Left lobe of liver (tissue), 2 donors: ENCODE measurements around the gene SELENOK. TPM values are rescaled to one million over a fixed set of nuclear protein-coding genes. Genes with fewer than 3 reads are reported as not detected.
A peak's percentile ranks its signal among the peaks of the same experiment; 100 is the strongest.

Experiments
- ATAC-seq: fragments of 200-7000 bp; cut with Tn5 transposase; one replicate; pipeline ENCODE4 v1.9.1; 2020; ENCODE audit warnings: mild to moderate bottlenecking, moderate library complexity
- DNase-seq: peaks from one replicate; pipeline ENCODE4 v3.0.0-alpha.2; 2020; ENCODE audit warnings: low spot score
- total RNA-seq: library from RNA; stranded (reverse); gene quantifications from one replicate; pipeline ENCODE4 v1.2.1, GENCODE V29; 2021
- donor health status: DM: no; HTN: no; CAD: no; lungs with moderate emphysema.
- donor health status: DM: no; HTN: yes; CAD: no.

Gene SELENOK
- total RNA-seq, 1 donor from 2014 or later, result 30.3 TPM

- ATAC-seq (no peak), DNase-seq (no peak)
Measured at GRCh38 chr3:53884623-53885022, 7.0 kb downstream of the SELENOK start.

DNA sequence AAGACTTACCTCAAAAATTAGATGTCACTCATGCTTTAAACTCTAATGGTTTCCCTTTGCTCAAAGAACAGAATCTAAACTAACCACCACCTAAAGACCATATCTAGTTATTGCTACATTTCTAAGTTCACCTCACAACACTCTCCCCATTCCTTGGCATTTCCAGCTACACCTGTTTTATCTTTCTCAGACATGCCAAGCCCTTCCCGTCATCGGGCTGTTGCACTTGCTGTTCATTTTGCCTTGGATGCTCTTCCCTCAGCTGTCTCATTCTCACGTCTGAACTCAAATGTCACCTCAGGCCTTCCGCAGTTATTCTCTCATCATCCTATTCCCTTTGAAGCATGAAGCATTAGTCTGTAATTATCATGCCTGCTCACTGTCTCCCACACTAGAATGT is 8.7 kb downstream of the SELENOK start:
- ATAC-seq, result no peak
- no peak for DNase-seq

- ATAC-seq (peak; percentile 96), DNase-seq (peak; percentile 88)
Measured at GRCh38 chr3:53881691-53882593, 9.7 kb downstream of the SELENOK start, which contains the start of gene ACTR8. Gene ACTR8 (minus strand): TSS chr3:53882152. CDS start chr3:53882101, 51 bp downstream.

DNA sequence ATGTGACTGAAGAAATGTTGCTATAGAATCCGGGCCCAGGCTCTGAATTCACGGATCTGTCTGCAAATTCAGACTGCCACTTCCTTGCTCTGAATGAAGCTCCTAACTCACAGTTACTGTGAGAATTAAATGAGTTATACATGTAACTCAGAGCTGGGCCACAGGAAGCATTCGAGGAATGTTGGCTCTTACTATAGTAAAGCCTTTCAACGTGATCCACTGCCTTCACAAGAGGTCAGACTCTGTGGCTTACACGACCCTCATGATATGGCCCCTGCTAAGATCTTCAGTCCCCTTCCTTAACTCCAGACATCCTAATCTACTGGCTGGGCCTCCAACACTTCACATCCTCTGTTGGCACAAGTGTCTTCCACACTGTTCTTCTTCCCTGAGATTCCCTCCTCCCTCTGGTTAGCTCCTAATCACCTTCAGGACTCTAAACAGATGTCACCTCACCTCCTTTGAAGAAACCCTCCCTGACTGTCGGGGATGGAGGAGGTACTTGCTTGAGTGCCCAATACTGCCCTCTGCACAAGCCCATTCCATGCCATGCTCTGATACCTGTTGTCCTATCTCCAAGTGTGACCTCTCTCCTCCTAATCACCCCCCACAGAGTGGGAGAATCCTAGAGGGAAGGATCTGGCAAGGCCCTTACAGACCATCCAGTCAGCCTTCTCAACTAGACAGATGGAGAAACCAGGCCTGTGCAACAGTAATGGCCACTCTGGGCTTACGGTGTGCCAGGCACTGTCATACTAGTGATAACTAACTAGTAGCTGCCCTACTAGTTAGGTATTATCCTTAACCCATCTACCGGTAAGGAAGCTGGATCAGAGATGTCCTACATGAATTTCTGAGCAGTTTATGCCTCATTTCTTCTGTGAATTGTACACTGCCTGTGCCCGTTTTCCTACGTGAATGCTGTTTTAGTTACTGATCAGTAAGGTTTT is 11.0 kb downstream of the SELENOK start:
- no peak for DNase-seq
- ATAC-seq, result no peak

- peak; percentile 54 for ATAC-seq
Measured at GRCh38 chr3:53865732-53866499, 25.7 kb downstream of the SELENOK start.

DNA sequence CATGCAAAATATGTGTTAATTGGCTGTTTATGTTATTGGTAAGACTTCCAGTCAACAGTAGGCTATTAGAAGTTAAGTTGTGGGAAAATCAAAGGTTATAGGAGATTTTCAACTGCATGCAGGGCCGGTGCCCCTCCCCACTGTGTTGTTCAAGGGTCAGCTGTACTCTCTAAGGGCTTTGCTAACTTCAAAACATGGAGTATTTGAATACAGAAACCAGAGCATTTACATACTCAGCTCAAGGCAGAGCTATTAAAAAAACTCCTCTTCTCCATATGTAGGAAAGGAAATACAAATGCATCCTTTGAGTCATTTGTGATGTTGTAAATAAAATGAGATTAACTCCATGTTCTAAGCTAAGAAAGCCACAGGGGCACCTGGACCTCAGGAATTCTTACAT is 28.5 kb downstream of the SELENOK start:
- DNase-seq (no peak), ATAC-seq (no peak)

More at GRCh38 chr3:53865732-53866499, 25.7 kb downstream of the SELENOK start:
- DNase-seq, result no peak

GRCh38 chr3:53862241-53862640 is 29.4 kb downstream of the SELENOK start:
- no peak for DNase-seq
- no peak for ATAC-seq

- DNase-seq, result no peak
Measured at GRCh38 chr3:53860196-53860595, 31.5 kb downstream of the SELENOK start.

DNA sequence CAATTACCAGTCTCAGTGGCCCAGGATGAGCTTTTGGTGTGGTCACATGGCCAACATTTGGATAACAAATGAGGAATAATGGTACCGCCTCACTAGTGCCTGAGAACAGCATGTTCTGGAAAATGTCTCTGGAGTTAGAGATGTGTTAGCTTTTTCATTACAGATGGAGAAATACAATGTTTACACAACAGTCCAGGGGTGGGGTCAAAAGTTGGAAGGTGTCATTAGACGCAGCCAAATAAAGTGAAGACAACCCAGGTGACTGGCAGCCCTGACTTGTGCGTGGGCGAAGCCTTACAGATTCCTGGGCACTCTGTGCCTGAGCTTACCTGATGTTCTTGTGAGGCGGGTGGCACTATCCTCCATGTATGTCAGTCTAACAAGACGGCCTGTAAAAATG is 32.5 kb downstream of the SELENOK start:
- peak; percentile 81 for ATAC-seq

More at GRCh38 chr3:53860196-53860595, 31.5 kb downstream of the SELENOK start:
- no peak for ATAC-seq

DNA sequence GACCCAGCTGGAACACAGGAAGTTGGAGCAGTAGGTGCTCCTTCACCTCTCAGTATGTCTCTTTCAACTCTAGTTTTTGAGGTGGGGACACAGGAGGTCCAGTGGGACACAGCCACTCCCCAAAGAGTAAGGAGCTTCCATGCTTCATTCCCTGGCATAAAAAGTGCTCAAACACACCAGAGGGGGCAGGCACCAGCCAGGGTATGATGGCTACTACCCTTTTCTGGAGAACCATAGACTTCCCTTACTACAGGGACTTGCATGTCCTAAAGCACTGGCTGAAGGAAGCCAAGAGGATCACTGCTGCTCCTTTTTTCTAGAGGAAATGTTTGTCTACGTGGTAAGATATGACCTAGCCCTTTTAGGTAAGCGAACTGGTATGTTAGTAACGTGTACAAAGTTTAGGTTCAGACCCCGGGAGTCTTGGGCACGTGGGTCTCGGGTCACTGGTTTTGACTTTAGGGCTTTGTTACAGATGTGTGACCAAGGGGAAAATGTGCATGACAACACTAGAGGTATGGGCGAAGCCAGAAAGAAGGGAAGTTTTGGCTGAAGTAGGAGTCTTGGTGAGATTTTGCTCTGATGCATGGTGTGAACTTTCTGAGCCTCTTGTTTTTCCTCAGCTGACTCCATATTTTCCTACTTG is 33.4 kb downstream of the SELENOK start:
- ATAC-seq (no peak), DNase-seq (no peak)

More for the DNA sequence above, 32.5 kb downstream of the SELENOK start:
- peak; percentile 60 for DNase-seq

DNA sequence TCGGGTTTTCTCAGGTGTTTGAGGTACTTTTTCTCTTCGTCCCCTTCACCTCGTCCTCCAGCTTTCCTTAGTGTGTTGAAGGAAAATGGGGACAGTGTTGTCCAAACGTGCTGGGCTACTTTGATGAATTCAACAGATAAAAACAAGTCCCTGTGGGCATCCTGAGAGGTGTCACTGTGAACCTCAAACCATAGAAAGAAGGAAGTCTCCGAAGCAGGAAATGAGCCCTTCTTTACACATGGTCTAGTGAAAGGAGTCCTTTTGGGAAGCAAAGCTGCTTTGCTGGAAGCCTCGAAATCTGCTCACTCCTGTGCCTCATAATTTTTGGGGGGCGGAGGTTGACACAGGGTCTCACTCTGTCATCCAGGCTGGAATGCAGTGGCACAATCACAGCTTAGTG is 34.7 kb downstream of the SELENOK start:
- ATAC-seq (no peak), DNase-seq (no peak)

DNA sequence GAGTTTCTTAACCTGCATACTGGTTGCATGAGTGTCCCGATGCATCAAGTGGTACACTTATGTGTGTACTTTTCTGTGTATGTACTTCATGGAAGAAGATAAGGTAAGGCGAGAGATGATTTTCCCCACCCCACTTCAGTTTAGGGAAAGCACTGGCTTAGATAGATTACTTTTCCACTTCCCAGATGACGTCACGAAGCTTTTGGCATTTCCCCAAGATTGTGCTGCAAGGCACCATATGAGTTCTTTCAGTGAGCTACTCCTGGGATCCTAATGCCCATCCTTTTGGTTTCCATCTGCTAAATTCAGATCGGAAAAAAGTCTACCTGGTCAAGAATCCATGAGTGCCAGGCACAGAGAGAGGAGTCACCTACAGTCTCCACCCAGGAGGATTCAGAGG is 40.8 kb downstream of the SELENOK start:
- no peak for DNase-seq
- no peak for ATAC-seq

DNA sequence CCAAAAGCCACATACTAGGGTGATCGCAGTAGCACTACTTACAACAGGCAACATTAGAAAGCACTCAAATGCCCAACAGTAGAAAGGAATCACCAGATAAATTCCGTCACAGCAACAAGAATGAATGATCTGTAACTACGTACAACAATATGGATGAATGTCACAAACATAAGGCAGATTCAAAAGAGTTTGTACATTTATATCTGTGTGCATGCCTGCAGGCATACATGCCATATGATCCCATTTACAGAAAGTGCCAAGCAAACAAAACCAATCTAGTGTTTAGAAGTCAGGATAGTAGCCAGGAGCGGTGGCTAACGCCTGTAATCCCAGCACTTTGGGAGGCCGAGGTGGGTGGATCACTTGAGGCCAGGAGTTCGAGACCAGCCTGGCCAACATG is 41.7 kb downstream of the SELENOK start:
- DNase-seq, result no peak
- ATAC-seq, result no peak

DNA sequence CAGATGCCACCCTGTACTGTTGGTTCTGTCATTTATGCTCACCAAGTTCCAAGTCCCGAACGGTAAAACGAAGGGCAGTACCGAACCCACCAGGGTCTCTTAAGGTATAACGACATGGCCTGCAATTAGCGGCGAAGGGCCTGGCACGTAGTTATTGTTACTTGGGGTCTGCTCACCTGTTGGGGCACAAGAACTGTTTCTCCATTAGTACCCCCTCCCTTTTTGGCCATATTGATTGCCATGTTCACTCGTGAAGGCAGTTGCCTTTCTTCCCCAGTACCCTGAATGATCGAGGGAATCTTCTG is 44.9 kb downstream of the SELENOK start:
- DNase-seq, result no peak
- no peak for ATAC-seq

- DNase-seq, result peak; percentile 96
- peak; percentile 75 for ATAC-seq
Measured at GRCh38 chr3:53846134-53846850, 45.4 kb downstream of the SELENOK start, which contains the start of the genes CHDH and IL17RB. Gene CHDH (minus strand): TSS chr3:53846419. CDS start chr3:53824008, 22,411 bp downstream. Gene IL17RB (plus strand): TSS chr3:53846568. CDS start chr3:53846589, 21 bp downstream.

DNA sequence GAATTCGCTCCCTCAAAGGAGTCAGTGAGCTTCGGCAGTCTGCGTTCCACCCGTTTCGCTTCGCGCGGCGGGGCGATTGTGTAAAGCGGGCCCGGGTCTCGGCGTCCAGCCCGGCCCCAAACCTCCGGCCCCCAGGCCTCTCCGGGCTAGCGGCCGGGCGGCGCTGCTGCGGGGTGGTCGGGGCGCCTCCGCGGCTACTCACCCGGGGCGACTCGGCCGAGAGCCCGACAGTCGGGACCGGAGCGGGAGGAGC is 45.9 kb downstream of the SELENOK start:
- ATAC-seq, result no peak

DNA sequence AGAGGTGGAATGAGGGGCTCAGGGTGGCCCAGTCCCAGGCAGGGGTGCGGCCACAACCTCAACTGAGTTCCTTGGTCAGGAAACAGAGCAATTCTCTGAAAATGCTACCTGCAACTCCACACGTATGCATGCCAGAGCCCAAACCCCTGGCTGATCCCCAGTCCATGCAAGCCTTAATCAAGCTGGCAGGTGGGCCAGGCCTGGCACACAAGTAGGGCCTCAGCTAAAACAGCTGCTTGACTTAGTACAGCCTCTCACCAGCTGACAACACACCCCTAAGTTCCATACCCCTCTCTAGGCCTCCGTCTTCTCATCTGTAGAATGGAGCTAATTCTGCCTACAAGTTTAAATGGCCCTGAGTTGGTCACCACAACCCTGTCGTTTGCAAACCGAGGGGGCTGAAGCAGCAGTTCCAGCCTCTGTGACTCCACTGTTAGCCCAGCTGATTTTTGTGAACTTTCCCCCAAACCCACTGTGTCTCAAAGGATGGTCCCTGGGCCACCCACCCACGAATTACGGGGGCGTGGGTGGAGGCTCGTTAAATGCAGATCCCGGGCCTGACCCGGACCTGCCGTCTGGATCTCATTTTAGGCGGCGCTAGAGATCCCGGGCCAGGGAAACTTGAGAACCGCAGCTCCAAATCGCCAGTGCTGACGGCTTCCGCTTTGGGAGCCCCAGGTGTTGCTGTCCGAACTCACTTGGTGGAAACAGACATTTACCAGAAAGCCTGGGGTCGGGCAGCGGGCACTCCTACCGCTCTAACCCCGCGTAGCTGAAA is 46.4 kb downstream of the SELENOK start:
- peak; percentile 7 for ATAC-seq
- peak; percentile 64 for DNase-seq

More for the DNA sequence above, 45.9 kb downstream of the SELENOK start:
- no peak for DNase-seq

GRCh38 chr3:53844262-53845102 is 47.2 kb downstream of the SELENOK start:
- DNase-seq, result peak; percentile 58
- peak; percentile 7 for ATAC-seq
